Activated CD4-positive, alpha-beta T cell treated with anti-CD3 and anti-CD28 coated beads, Interleukin-2, amount 10 ng/mL, durations not matched to agents 7 days and 5 days (primary cell): ENCODE data around the gene SLC49A3. TPM values are rescaled to one million over a fixed set of nuclear protein-coding genes. Genes with fewer than 3 reads are reported as not detected.

ENCODE experiments used
- CTCF ChIA-PET: fragments of 350-600 bp; sonication (Branson Sonifier 250); formaldehyde crosslinking; loops from one replicate; lab custom pipeline; 2021; ENCODE audit warnings: antibody characterized with exemption; lab: Charles Lee
- POLR2A ChIA-PET: fragments of 350-600 bp; sonication (Branson Sonifier 250); formaldehyde crosslinking; loops from one replicate; lab custom pipeline; 2021; ENCODE audit warnings: antibody characterized with exemption; lab: Charles Lee
- DNase-seq: peaks from one replicate; pipeline ENCODE4 v3.0.0-alpha.2; 2020
- H3K27ac Mint-ChIP-seq: one replicate; pipeline ENCODE4 v1.8.0; 2021; ENCODE audit warnings: mild to moderate bottlenecking, moderate library complexity, mixed read lengths
- H3K27me3 Mint-ChIP-seq: one replicate; pipeline ENCODE4 v1.8.0; 2021; ENCODE audit warnings: mixed read lengths
- H3K36me3 Mint-ChIP-seq: one replicate; pipeline ENCODE4 v1.8.0; 2021; ENCODE audit warnings: low read depth, mixed read lengths
- H3K4me1 Mint-ChIP-seq: one replicate; pipeline ENCODE4 v1.8.0; 2021; ENCODE audit warnings: mixed read lengths
- H3K4me3 Mint-ChIP-seq: one replicate; pipeline ENCODE4 v1.8.0; 2021; ENCODE audit warnings: mild to moderate bottlenecking, moderate library complexity, mixed read lengths
- H3K9me3 Mint-ChIP-seq: one replicate; pipeline ENCODE4 v1.8.0; 2021; ENCODE audit warnings: mixed read lengths
- total RNA-seq, 2 experiments: library from RNA; stranded (reverse); gene quantifications; one replicate each; pipeline ENCODE4 v1.2.3, GENCODE V29; 2021

SLC49A3 gene
- total RNA-seq, 2 experiments from 2014 or later = 0.35 TPM; not detected in 1

DNA sequence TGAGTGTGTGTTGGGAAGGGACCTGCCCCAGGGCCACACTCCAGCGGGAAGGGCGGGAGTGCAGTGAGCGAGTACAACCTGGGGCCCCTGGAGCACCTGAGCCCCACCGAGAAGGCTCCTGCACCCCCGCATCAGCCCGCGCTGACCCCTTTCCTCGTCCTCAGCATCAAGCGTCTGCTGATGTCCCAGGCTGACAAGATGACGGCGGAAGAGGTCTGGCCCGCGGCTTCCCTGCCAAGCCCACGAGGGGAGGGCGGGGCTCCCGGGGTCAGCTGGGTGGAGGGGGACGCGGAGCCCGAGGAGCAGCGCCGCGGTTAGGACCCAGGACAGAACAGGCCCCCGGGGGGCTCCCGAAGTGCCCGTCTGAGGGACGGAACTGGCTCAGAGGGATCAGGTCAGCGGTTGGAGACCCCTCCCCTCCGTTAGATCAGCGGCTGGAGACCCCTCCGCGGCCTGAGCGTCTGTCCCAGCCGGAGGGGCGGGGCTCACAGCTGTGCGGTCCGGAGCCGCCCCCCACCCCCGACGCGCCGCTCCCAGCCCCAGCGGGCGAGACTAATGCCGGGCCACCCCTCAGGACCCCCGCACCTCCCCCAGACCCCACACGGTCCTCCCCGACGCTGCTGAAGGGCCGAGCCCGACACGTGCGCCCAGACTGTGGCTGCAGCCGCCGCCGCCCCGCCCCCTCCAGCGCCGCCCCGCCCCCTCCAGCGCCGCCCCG lies 7.9 kb downstream of the SLC49A3 start:
- ChIA-PET CTCF (interaction anchor here (1.1 kb wide), 1 partner anchor 18 kb away, joined by 3 read pairs; no protein-coding TSS in a partner anchor), POLR2A (no interaction called here)
- Mint-ChIP-seq H3K36me3 (no peaks in the 10 kb centered on the region), H3K9me3 (no peaks in the 10 kb centered on the region), H3K27me3 (no peaks in the 10 kb centered on the region), H3K4me3 (peak overlapping the region; percentile 32), H3K27ac (peak overlapping the region; percentile 69), H3K4me1 (peaks cover 10% of the 10 kb centered on the region)
- DNase-seq = peak; percentile 46

DNA sequence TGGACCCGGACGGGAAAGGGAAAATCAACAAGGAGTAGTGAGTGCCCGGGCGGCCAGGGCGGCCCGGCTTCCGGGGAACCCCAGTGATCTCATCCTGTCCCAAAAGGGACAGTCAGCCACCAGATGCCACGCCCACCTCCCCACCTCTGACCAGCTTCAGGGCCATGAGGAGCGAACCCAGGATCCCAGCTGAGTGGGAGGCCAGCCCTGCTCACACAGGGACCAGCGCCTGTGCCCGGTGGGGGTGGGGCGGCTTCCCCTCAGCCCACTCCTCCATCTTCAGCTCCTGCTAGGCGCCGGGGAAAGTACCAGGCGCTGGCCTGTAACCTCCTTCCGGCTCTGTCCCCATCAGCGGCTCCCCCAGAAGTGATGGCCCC lies 8.4 kb downstream of the SLC49A3 start:
- Mint-ChIP-seq H3K4me3 (peak overlapping the region; percentile 32), H3K36me3 (no peaks in the 10 kb centered on the region), H3K27ac (peak overlapping the region; percentile 69), H3K9me3 (no peaks in the 10 kb centered on the region), H3K27me3 (no peaks in the 10 kb centered on the region), H3K4me1 (peaks cover 10% of the 10 kb centered on the region)
- POLR2A ChIA-PET = no interaction called here
- CTCF ChIA-PET = interaction anchor here (1.1 kb wide), 1 partner anchor 17 kb away, joined by 3 read pairs; no protein-coding TSS in a partner anchor
- no peak for DNase-seq

DNA sequence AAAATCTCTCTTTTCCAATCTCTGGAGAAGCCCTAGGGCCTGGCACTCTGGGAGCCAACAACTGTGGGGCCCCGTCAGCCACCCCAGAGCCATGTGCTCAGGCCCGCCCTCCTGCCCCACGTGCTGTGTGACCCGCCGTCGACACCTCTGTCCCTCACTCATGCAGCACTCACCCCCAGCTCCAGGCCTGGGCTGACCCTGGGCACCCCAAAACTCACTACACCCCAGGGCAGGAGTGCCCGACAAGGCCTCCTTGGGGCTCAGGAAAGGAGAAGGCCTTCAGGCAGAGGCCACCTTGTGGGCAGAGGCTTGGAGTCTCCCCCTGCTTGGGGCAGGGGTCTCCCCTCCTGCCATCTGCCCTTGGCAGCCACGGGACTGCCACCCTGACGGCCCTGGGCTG lies 8.9 kb downstream of the SLC49A3 start:
- ChIA-PET CTCF (interaction anchor here (1.1 kb wide), 1 partner anchor 17 kb away, joined by 3 read pairs; no protein-coding TSS in a partner anchor), POLR2A (no interaction called here)

DNA sequence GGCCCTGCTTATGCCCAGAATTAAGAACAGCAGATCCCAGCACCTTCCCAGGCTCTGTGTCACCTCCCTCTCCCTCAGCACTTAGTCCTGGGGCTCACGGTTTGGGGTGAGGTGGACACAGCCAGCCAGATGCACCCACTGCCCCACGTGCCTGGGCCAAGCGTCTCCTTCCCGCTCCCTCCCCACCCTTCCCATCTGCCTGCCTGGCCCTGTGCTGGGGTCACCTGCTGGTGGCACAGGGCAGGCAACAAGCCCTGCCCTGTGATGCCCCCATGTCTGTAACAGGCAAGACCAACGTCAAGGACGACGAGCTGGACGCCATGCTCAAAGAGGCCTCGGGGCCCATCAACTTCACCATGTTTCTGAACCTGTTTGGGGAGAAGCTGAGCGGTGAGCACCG lies 9.3 kb downstream of the SLC49A3 start:
- Mint-ChIP-seq H3K27ac (peak overlapping the region; percentile 13), H3K27me3 (no peaks in the 10 kb centered on the region), H3K36me3 (no peaks in the 10 kb centered on the region), H3K4me3 (no peak overlapping the region), H3K4me1 (peaks cover 10% of the 10 kb centered on the region), H3K9me3 (no peaks in the 10 kb centered on the region)
- ChIA-PET CTCF (no interaction called here), POLR2A (no interaction called here)
- no peak for DNase-seq

More for the DNA sequence above, 8.9 kb downstream of the SLC49A3 start:
- Mint-ChIP-seq H3K36me3 (no peaks in the 10 kb centered on the region), H3K27ac (peak overlapping the region; percentile 31), H3K4me1 (peaks cover 10% of the 10 kb centered on the region), H3K27me3 (no peaks in the 10 kb centered on the region), H3K4me3 (peak overlapping the region; percentile 22), H3K9me3 (no peaks in the 10 kb centered on the region)
- DNase-seq = no peak

DNA sequence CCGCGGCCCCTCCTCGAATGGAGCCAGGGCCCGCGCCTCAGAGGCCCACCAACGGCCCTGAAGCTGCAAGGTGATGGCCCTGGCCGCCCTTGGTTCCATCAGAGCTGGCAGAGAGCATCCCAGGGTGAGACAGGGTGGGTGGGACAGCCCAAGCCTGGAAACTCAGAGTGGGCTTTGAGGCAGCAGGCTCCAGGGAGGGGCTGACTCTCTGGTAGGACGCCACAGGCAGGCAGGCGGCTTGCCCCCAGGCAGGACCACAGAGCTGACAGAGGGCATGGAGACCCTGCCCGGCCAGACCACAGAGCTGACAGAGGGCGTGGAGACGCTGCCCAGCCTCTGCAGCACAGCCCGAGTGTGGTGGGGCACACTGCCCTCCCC lies 9.9 kb downstream of the SLC49A3 start:
- Mint-ChIP-seq H3K4me3 (no peak overlapping the region), H3K27ac (peak overlapping the region; percentile 15), H3K9me3 (no peaks in the 10 kb centered on the region), H3K36me3 (peaks cover under 1% of the 10 kb centered on the region), H3K27me3 (no peaks in the 10 kb centered on the region), H3K4me1 (peaks cover 10% of the 10 kb centered on the region)
- ChIA-PET CTCF (no interaction called here), POLR2A (no interaction called here)
- no peak for DNase-seq

DNA sequence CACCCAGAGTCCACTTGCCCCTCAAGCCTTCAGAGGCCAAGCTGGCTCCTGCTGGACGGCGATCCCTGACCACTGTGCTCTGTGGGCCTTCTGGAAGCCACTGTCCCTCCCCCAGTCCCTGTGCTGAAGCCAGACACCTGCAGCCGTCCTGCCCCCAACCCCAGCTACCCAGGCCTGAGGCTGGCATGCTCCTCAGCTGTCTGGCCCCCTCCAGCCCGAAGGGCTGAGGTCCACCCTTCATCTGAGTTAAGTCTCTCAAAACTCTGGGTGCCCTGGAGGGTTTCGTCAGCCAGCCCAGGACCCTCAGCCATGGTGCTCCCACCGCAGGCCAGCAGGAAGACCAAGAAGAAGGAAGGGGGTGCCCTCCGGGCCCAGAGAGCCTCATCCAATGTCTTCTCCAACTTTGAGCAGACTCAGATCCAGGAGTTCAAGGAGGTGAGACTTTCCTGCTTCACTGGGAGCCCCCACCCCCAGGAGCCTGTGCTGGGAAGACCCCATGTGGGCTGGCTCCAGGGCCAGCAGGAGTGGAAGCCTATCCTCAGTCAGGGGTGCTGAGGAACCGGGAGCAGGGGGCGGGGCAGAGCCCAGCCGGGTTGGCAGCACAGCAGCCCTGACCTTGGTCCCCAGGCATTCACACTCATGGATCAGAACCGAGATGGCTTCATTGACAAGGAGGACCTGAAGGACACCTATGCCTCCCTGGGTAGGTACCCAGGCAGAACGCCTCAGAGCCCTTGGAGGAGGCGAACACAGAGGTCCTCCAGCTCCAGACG lies 10.4 kb downstream of the SLC49A3 start:
- Mint-ChIP-seq H3K27ac (no peak overlapping the region), H3K4me3 (no peak overlapping the region)
- POLR2A ChIA-PET = no interaction called here

DNA sequence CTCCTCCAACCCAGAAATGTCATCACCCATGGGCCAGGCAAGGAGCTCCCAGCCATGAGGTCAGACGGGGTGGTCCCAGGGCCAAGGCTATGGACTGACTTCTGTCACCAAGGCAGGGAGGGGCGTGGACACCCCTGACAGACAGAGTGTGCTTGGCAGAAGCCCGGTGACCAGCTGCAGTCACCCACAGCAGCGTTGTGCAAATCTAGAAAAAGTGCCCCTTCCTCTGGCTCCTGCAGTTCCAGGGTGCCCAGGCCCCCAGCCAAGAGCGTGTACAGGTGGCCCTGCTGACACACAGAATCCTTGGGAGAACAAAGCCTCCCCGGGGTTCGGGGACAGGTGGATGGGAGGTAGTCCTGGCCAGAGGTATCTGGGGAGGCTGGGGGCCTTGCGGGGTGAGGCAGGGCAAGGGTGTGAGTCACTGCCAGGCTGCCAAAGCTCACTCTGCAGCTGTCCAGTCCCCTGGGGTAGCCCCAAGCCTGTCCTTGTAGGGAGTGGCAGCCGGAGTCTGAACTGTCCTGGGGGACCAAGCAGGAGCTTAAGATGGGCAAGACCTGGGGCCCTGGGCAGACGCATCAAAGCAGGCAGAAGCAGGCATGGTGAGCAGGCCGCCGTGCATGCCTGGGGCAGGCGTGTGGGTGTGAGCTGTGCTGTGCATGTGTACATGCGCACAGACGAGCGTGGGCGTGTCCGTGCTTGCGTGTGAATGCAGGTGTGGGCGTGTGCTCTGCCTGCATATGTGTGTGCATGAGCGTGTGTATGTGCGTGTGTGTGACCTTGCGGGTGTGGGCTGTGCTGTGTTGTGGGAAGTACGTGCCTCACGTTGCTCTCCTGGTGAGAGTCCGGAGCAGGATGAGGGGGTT lies 11.3 kb downstream of the SLC49A3 start:
- CTCF ChIA-PET = no interaction called here
- no peaks in the 10 kb centered on the region for H3K27me3 Mint-ChIP-seq
- POLR2A ChIA-PET = no interaction called here
- H3K36me3 Mint-ChIP-seq = peaks cover 5% of the 10 kb centered on the region
- H3K27ac Mint-ChIP-seq = no peak overlapping the region
- H3K4me3 Mint-ChIP-seq = no peak overlapping the region
- H3K9me3 Mint-ChIP-seq = no peaks in the 10 kb centered on the region
- peaks cover 14% of the 10 kb centered on the region for H3K4me1 Mint-ChIP-seq
- DNase-seq = no peak

More for the DNA sequence above, 10.4 kb downstream of the SLC49A3 start:
- Mint-ChIP-seq H3K4me1 (peaks cover 9% of the 10 kb centered on the region), H3K27me3 (no peaks in the 10 kb centered on the region), H3K36me3 (peaks cover 1% of the 10 kb centered on the region), H3K9me3 (no peaks in the 10 kb centered on the region)
- CTCF ChIA-PET = no interaction called here
- DNase-seq = no peak

DNA sequence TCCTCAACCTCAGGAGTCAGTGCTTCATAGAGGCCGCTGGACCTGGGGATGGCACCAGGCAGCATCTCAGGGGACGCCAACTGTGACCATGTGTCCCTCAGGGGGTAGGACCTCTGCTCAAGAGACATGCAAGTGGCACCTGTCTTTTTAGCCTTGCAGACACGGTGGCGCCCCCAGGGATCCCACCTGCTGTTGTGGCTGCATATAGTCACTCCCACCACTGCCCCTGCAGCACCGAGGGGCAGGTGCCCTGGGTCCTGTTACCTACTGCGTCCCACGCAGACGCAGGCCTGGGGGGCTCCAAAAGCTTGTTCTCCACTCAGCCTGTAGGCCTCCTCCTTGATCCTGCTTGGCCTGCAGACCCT lies 12.1 kb downstream of the SLC49A3 start:
- ChIA-PET CTCF (no interaction called here), POLR2A (no interaction called here)
- peaks cover 8% of the 10 kb centered on the region for H3K36me3 Mint-ChIP-seq
- peak overlapping the region; percentile 60 for H3K27ac Mint-ChIP-seq
- H3K27me3 Mint-ChIP-seq = no peaks in the 10 kb centered on the region
- peaks cover 16% of the 10 kb centered on the region for H3K4me1 Mint-ChIP-seq
- no peak for DNase-seq
- H3K9me3 Mint-ChIP-seq = no peaks in the 10 kb centered on the region
- H3K4me3 Mint-ChIP-seq = no peak overlapping the region

DNA sequence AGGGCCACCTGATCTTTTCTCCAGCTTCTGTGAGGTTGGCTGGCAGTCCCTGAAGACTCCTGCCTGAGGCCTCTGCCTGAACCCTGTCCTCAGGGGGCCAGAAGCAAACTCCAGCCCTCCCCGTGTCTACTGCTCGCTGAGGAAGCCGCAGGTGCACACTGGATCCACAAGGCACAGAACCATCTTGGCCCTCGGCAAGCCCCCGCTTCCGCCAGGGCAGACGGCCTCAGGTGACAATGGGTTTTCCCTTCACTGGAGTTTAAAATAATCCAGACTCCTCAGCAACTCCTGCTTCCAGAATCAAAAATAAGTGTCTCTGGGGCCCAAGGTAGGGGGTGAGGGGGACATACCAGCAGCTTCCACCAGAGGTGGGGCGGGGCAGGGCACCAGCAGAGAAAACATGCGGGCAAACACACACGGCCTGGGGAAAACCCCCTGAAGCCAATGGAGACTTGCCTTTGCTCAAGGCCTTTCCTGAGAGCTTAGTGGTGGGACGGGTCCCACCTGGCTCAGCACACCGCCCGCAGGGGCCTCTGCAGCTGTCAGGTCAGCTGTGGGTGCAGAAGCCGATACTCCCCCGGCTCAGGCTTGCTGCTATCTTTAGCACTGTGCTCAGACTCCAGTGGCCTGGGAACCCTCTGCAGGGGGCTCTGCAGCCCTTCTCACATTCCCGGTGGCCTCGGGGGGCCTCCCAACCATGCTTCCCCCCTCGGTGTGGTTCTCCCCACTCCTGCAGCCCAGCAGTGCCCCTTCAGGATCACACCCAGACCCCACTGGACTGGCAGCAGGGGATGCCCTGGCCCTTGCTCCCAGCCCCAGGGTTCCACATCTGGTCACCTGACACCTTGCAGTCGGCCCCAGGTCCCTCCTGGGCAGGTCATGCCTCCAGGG lies 12.7 kb downstream of the SLC49A3 start:
- H3K36me3 Mint-ChIP-seq = peaks cover 14% of the 10 kb centered on the region
- peaks cover 16% of the 10 kb centered on the region for H3K4me1 Mint-ChIP-seq
- DNase-seq = no peak
- POLR2A ChIA-PET = no interaction called here
- H3K9me3 Mint-ChIP-seq = no peaks in the 10 kb centered on the region
- peak overlapping the region; percentile 89 for H3K27ac Mint-ChIP-seq
- H3K4me3 Mint-ChIP-seq = peak overlapping the region; percentile 86
- CTCF ChIA-PET = no interaction called here
- no peaks in the 10 kb centered on the region for H3K27me3 Mint-ChIP-seq

DNA sequence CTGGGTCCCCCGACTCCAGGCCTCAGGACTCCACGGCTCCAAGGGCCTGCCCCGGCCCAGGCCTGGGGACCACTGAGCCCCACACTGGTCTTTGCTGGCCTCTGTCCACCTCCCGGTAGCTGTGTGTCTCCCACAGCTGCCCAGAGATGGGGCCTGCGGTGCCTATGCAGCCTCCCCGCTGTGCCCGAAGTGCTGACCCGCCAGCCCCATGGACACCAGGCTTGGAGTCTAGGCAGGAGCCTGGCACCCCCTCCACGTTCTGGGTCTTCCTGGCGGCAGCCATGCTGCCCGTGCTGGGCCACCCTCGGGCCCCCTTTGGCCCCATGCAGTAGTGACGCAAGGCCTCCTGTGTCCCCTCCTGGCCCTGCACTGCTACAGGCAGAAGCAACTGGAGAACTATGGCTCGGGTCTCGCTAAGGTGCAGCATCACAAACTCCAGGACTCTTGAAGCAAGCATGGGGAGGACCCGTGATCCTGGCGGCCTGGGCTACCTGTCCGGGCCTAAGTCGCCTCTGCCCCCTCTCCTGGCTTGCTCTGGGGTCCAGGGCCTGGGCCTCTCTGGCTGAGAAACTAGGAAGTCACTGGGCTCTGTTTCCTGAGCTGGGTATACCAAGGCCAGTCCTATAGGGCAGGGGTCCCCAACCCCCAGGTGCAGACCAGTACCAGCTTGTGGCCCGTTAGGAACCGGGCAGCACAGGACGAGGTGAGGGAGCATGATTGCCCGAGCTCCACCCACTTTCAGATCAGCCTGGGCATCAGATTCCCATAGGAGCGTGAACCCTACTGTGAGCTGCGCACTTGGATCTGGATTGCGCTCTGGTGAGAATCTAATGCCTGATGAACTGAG lies 13.7 kb downstream of the SLC49A3 start:
- H3K9me3 Mint-ChIP-seq = no peaks in the 10 kb centered on the region
- POLR2A ChIA-PET = no interaction called here

More for the DNA sequence above, 13.7 kb downstream of the SLC49A3 start:
- Mint-ChIP-seq H3K4me1 (peaks cover 11% of the 10 kb centered on the region), H3K4me3 (peak overlapping the region; percentile 86), H3K27ac (peak overlapping the region; percentile 89), H3K36me3 (peaks cover 22% of the 10 kb centered on the region), H3K27me3 (no peaks in the 10 kb centered on the region)
- DNase-seq = no peak
- CTCF ChIA-PET = interaction anchor here (1.6 to 2.5 kb wide), 2 partner anchors 9 to 11 kb away, joined by 3 to 22 read pairs; no protein-coding TSS in a partner anchor
